IMR-90 (cell line): Measurements from ENCODE around the gene CD2. TPM values are rescaled to one million over a fixed set of nuclear protein-coding genes. Genes with fewer than 3 reads are reported as not detected.

Source experiments
- ATAC-seq: fragments of 200-7000 bp; cut with Tn5 transposase; 2 replicates; pipeline ENCODE4 v1.9.1; 2020; ENCODE audit warnings: low read depth, mild to moderate bottlenecking, moderate library complexity
- BruUV-seq: library from RNA; stranded (reverse); fragments of 400-500 nt; replicated peaks from 2 replicates; lab custom pipeline; 2021; lab: Mats Ljungman, UMichigan
- CTCF ChIA-PET: fragments of 300-600 bp; formaldehyde crosslinking; extraction: SDS; loops from one replicate; lab custom pipeline; 2021; ENCODE audit warnings: antibody characterized with exemption; lab: Yijun Ruan, JAX
- POLR2A ChIA-PET: fragments of 300-600 bp; sonication (Branson Sonifier 250); formaldehyde crosslinking; loops from one replicate; lab custom pipeline; 2022; ENCODE audit warnings: antibody characterized with exemption; ENCODE audit not compliant: unreplicated experiment; lab: Charles Lee
- DNase-seq: peaks from one replicate; pipeline ENCODE4 v3.0.0; 2013
- H2AFZ ChIP-seq: replicated peaks from 2 replicates; pipeline ENCODE3; 2013; ENCODE audit warnings: low read length, mild to moderate bottlenecking; ENCODE audit not compliant: poor library complexity
- H2AK5ac ChIP-seq: 2 replicates; pipeline ENCODE4 v1.6.1; 2013; ENCODE audit warnings: low read depth, low read length, inconsistent platforms
- H2AK9ac ChIP-seq: replicated peaks from 2 replicates; pipeline ENCODE3; 2013; ENCODE audit warnings: mild to moderate bottlenecking, low read depth, low read length, moderate library complexity; ENCODE audit not compliant: poor library complexity
- H2BK120ac ChIP-seq: 2 replicates; pipeline ENCODE4 v1.6.1; 2013; ENCODE audit warnings: low read depth, low read length, inconsistent platforms
- H2BK15ac ChIP-seq: 3 replicates; pipeline ENCODE4 v1.6.1; 2013; ENCODE audit warnings: low read depth, low read length, inconsistent platforms
- H2BK20ac ChIP-seq: 2 replicates; pipeline ENCODE4 v1.6.1; 2013; ENCODE audit warnings: low read depth, mild to moderate bottlenecking, inconsistent platforms, low read length, moderate library complexity
- H2BK5ac ChIP-seq: 2 replicates; pipeline ENCODE4 v1.6.1; 2013; ENCODE audit warnings: mild to moderate bottlenecking, low read depth, low read length, inconsistent platforms; ENCODE audit not compliant: poor library complexity, severe bottlenecking
- H3K14ac ChIP-seq: replicated peaks from 2 replicates; pipeline ENCODE4 v1.6.1; 2013; ENCODE audit warnings: low read depth, low read length, inconsistent platforms
- H3K18ac ChIP-seq: 2 replicates; pipeline ENCODE4 v1.6.1; 2013; ENCODE audit warnings: low read depth, low read length, control low read depth
- H3K23ac ChIP-seq: 2 replicates; pipeline ENCODE4 v1.6.1; 2013; ENCODE audit warnings: low read depth, low read length, inconsistent platforms
- H3K27ac ChIP-seq: 2 replicates; pipeline ENCODE4 v1.5.1; 2013; ENCODE audit warnings: mild to moderate bottlenecking, control low read depth, low read length; ENCODE audit not compliant: insufficient read depth
- H3K27me3 ChIP-seq: 2 replicates; pipeline ENCODE4 v1.6.1; 2013; ENCODE audit warnings: low read length; ENCODE audit not compliant: control insufficient read depth, insufficient read depth
- H3K36me3 ChIP-seq: 2 replicates; pipeline ENCODE4 v1.6.1; 2013; ENCODE audit warnings: low read length, mixed read lengths; ENCODE audit not compliant: control insufficient read depth, insufficient read depth
- H3K4ac ChIP-seq: 2 replicates; pipeline ENCODE4 v1.6.1; 2013; ENCODE audit warnings: low read depth, low read length, inconsistent platforms
- H3K4me1 ChIP-seq: 2 replicates; pipeline ENCODE4 v1.6.1; 2013; ENCODE audit warnings: low read length, mixed read lengths; ENCODE audit not compliant: control insufficient read depth, insufficient read depth
- H3K4me2 ChIP-seq: 2 replicates; pipeline ENCODE4 v1.6.1; 2013; ENCODE audit warnings: low read depth, mild to moderate bottlenecking, control low read depth, low read length, moderate library complexity
- H3K4me3 ChIP-seq: 2 replicates; pipeline ENCODE4 v1.5.1; 2013; ENCODE audit warnings: low read depth, mild to moderate bottlenecking, control low read depth, low read length, moderate library complexity; ENCODE audit not compliant: insufficient read depth
- H3K56ac ChIP-seq: 2 replicates; pipeline ENCODE4 v1.6.1; 2013; ENCODE audit warnings: low read length, inconsistent platforms; ENCODE audit not compliant: insufficient read depth; ENCODE audit errors: extremely low read depth
- H3K79me1 ChIP-seq, 2 experiments: 2 replicates each; pipeline ENCODE4 v1.6.1; 2013; ENCODE audit warnings: low read length in 2 of 2, inconsistent platforms in 1 of 2, low read depth in 1 of 2
- H3K9ac ChIP-seq: 2 replicates; pipeline ENCODE4 v1.6.1; 2013; ENCODE audit warnings: low read depth, low read length, control low read depth
- H3K9me1 ChIP-seq: 2 replicates; pipeline ENCODE4 v1.6.1; 2013; ENCODE audit warnings: low read length, inconsistent platforms; ENCODE audit not compliant: insufficient read depth
- H3K9me3 ChIP-seq: 2 replicates; pipeline ENCODE4 v1.6.1; 2013; ENCODE audit warnings: low read length; ENCODE audit not compliant: control insufficient read depth, insufficient read depth
- H4K20me1 ChIP-seq: 2 replicates; pipeline ENCODE4 v1.6.1; 2013; ENCODE audit warnings: low read length, inconsistent platforms; ENCODE audit not compliant: insufficient read depth
- H4K5ac ChIP-seq: 2 replicates; pipeline ENCODE4 v1.6.1; 2013; ENCODE audit warnings: mild to moderate bottlenecking, low read depth, low read length, control low read depth
- H4K8ac ChIP-seq, 2 experiments: 2 replicates each; pipeline ENCODE4 v1.6.1; 2013; ENCODE audit warnings: low read depth in 2 of 2, low read length in 2 of 2, control low read depth in 1 of 2, inconsistent platforms in 1 of 2
- H4K91ac ChIP-seq: 2 replicates; pipeline ENCODE4 v1.6.1; 2013; ENCODE audit warnings: low read depth, low read length, inconsistent platforms; ENCODE audit not compliant: insufficient read depth
- BHLHE40 ChIP-seq: fragments of 150-350 bp; IDR thresholded peaks from 2 replicates; pipeline ENCODE4 v1.6.1; 2016; ENCODE audit warnings: mild to moderate bottlenecking, low read depth, low read length
- CEBPB ChIP-seq: IDR thresholded peaks from 2 replicates; pipeline ENCODE4 v1.6.1; 2012; ENCODE audit warnings: low read depth, low read length, improper control_type of control experiment
- CHD1 ChIP-seq: IDR thresholded peaks from 2 replicates; pipeline ENCODE4 v1.6.1; 2012; ENCODE audit warnings: low read depth, low read length, improper control_type of control experiment
- MAFK ChIP-seq: IDR thresholded peaks from 2 replicates; pipeline ENCODE4 v1.6.1; 2012; ENCODE audit warnings: low read depth, low read length, improper control_type of control experiment
- MAZ ChIP-seq: IDR thresholded peaks from 2 replicates; pipeline ENCODE4 v1.6.1; 2012; ENCODE audit warnings: low read depth, mild to moderate bottlenecking, low read length, improper control_type of control experiment, moderate library complexity, borderline replicate concordance
- MXI1 ChIP-seq: IDR thresholded peaks from 2 replicates; pipeline ENCODE4 v1.6.1; 2012; ENCODE audit warnings: low read depth, mild to moderate bottlenecking, low read length, moderate library complexity, borderline replicate concordance
- NFE2L2 ChIP-seq: fragments of 150-350 bp; IDR thresholded peaks from 2 replicates; pipeline ENCODE4 v1.6.1; 2016; ENCODE audit warnings: low read depth, mild to moderate bottlenecking, low read length
- RAD21 ChIP-seq: IDR thresholded peaks from 2 replicates; pipeline ENCODE4 v1.6.1; 2012; ENCODE audit warnings: low read length, improper control_type of control experiment
- RCOR1 ChIP-seq: IDR thresholded peaks from 2 replicates; pipeline ENCODE4 v1.6.1; 2012; ENCODE audit warnings: mild to moderate bottlenecking, low read length, improper control_type of control experiment; ENCODE audit not compliant: insufficient replicate concordance
- RFX5 ChIP-seq: IDR thresholded peaks from 2 replicates; pipeline ENCODE4 v1.8.0; 2012; ENCODE audit warnings: low read depth, mild to moderate bottlenecking, low read length, moderate library complexity
- SMC3 ChIP-seq: fragments of 150-350 bp; IDR thresholded peaks from 2 replicates; pipeline ENCODE4 v1.6.1; 2016; ENCODE audit warnings: low read depth, mild to moderate bottlenecking, antibody characterized with exemption, low read length, moderate library complexity
- WGBS, 2 experiments: methylation state at CpG; one replicate each; pipeline versions ENCODE4 v1.1.5 to v1.1.7; 2013; ENCODE audit warnings: missing lambda C conversion rate in 2 of 2; ENCODE audit not compliant: insufficient read length in 1 of 2; ENCODE audit errors: extremely low coverage in 2 of 2; 5-methylcytosine and 5-hydroxymethylcytosine counted together
- dilution Hi-C: fragments of 300-500 bp; cut with HindIII; formaldehyde crosslinking; loops from one replicate; pipeline ENCODE4 v1.14.3; 2018; ENCODE audit warnings: low sequenced_read_pairs; ENCODE audit not compliant: unreplicated experiment
- in situ Hi-C: fragments of 300-500 bp; cut with MboI; formaldehyde crosslinking; loops from 3 replicates; pipeline ENCODE4 v1.14.3; 2019; ENCODE audit warnings: low sequenced_read_pairs, inconsistent platforms, mixed read lengths
- intact Hi-C: fragments of 100-400 bp; cut with micrococcal nuclease; formaldehyde crosslinking; loops from 2 replicates; pipeline ENCODE4 v1.10.0; 2022
- polyA plus RNA-seq, 3 experiments: library from polyadenylated mRNA; depleted of rRNA; stranded (reverse); fragments of >200 nt; gene quantifications; 2 replicates each; pipeline ENCODE4 v1.2.3, GENCODE V29; 2012; ENCODE audit warnings: low replicate concordance in 1 of 3
- total RNA-seq: library from RNA; depleted of rRNA; stranded (reverse); fragments of >200 nt; gene quantifications from 2 replicates; pipeline ENCODE4 v1.2.3, GENCODE V29; 2012
- TF ChIP-seq, protein P1 (sequence below): conservative IDR thresholded peaks from 2 replicates; pipeline ENCODE4 v1.5.1; 2012; ENCODE audit warnings: mild to moderate bottlenecking, low read depth, low read length, improper control_type of control experiment
- TF ChIP-seq, protein P2 (sequence below): fragments of 150-350 bp; IDR thresholded peaks from 2 replicates; pipeline ENCODE4 v1.6.1; 2017; ENCODE audit warnings: mild to moderate bottlenecking, antibody characterized with exemption, low read length, low read depth
- TF ChIP-seq, protein P3 (sequence below): fragments of 150-350 bp; IDR thresholded peaks from 2 replicates; pipeline ENCODE4 v1.6.1; 2016; ENCODE audit warnings: low read depth, mild to moderate bottlenecking, low read length, moderate library complexity, borderline replicate concordance

CD2 gene
- total and polyA plus RNA-seq, 2 of the 4 experiments (the other 2 are of a cell fraction), result not detected

DNA sequence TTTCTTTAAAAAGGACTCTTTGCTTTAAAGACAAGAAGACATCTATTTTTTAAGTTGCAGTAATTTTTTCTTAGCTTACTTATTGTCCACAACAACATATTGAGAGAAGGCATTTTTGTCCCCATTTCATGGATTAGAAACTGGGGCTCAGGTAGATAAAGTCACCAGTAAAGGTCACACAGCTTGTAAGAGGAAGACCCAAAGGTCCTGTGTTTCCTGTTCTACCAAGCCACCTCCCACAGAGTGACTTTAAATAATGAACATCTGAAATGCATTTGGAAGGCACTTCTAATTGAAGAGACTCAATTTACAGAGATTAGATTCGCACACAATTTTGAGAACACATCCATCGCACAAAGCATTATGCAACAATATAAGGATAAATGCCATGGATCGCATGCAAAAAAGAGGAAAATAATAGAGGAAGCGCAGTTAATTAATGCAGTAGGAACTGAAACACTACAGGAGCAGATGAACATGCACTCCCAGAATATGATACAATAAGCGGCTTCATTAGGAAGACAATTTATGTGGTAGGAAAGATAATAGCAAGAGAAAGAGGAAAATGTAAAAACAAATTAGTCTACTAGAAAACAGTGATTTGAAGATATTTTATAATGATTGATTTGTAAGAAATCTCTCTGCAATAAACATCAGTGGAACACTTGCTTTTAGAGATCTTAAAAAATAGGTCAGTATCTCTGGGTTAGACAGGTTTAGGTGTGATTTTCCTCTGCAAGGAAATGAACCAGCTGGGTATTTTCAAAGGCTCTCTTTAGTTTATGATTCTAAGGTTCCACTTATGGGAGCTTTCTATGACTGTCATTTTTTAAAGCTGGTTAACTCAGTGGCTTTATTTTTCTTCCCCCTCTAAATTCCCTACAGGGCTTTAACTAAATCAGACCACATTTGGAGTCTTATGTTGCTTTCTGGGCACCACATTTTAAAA, 27.1 kb upstream of the CD2 start:
- no peak overlapping the region for H4K8ac ChIP-seq
- H2BK20ac ChIP-seq, result no peak overlapping the region
- no peak overlapping the region for H4K5ac ChIP-seq
- no peak overlapping the region for H3K23ac ChIP-seq
- H3K9me3 ChIP-seq, result no peaks in the 10 kb centered on the region
- H2AFZ ChIP-seq, result no peak overlapping the region
- in situ Hi-C loops, result loop anchor here (25.0 kb wide), 1 partner anchor 560 kb away; no protein-coding TSS in a partner anchor
- DNase-seq (no peak), ATAC-seq (no peak)
- no peaks in the 10 kb centered on the region for H3K79me1 ChIP-seq
- no peak overlapping the region for H3K56ac ChIP-seq
- no CpG with 5 or more reads among the region's 5 CpGs for WGBS, 2 experiments
- no peaks in the 10 kb centered on the region for H3K4me1 ChIP-seq
- dilution Hi-C loops, result no loop called here
- no peak overlapping the region for H4K91ac ChIP-seq
- H2BK5ac ChIP-seq, result no peak overlapping the region
- H3K9ac ChIP-seq, result no peak overlapping the region
- no peak overlapping the region for H3K14ac ChIP-seq
- H4K20me1 ChIP-seq, result no peaks in the 10 kb centered on the region
- no peaks in the 10 kb centered on the region for H3K36me3 ChIP-seq
- POLR2A ChIA-PET, result no interaction called here
- intact Hi-C loops, result no loop called here
- H2AK9ac ChIP-seq, result no peak overlapping the region
- H2BK15ac ChIP-seq, result no peak overlapping the region
- H3K27ac ChIP-seq, result no peak overlapping the region
- CTCF ChIA-PET, result no interaction called here
- H3K4me3 ChIP-seq, result no peak overlapping the region
- BruUV-seq, result no TSS peak
- H3K4me2 ChIP-seq, result no peak overlapping the region
- no peak overlapping the region for H2BK120ac ChIP-seq
- peaks cover 1% of the 10 kb centered on the region; the same call in 1 of the 2 replicates for H3K27me3 ChIP-seq
- no peak overlapping the region for H2AK5ac ChIP-seq
- H3K4ac ChIP-seq, result no peak overlapping the region
- H3K18ac ChIP-seq, result no peak overlapping the region
- H3K9me1 ChIP-seq, result no peaks in the 10 kb centered on the region
- TF ChIP-seq RCOR1 (no peak), RFX5 (no peak), BHLHE40 (no peak), SMC3 (no peak), MXI1 (no peak), MAFK (no peak), MAZ (no peak), RAD21 (no peak), CHD1 (no peak), CEBPB (no peak), NFE2L2 (no peak)
- TF ChIP-seq, protein P1, sequence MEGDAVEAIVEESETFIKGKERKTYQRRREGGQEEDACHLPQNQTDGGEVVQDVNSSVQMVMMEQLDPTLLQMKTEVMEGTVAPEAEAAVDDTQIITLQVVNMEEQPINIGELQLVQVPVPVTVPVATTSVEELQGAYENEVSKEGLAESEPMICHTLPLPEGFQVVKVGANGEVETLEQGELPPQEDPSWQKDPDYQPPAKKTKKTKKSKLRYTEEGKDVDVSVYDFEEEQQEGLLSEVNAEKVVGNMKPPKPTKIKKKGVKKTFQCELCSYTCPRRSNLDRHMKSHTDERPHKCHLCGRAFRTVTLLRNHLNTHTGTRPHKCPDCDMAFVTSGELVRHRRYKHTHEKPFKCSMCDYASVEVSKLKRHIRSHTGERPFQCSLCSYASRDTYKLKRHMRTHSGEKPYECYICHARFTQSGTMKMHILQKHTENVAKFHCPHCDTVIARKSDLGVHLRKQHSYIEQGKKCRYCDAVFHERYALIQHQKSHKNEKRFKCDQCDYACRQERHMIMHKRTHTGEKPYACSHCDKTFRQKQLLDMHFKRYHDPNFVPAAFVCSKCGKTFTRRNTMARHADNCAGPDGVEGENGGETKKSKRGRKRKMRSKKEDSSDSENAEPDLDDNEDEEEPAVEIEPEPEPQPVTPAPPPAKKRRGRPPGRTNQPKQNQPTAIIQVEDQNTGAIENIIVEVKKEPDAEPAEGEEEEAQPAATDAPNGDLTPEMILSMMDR, result no peak
- TF ChIP-seq, protein P2, sequence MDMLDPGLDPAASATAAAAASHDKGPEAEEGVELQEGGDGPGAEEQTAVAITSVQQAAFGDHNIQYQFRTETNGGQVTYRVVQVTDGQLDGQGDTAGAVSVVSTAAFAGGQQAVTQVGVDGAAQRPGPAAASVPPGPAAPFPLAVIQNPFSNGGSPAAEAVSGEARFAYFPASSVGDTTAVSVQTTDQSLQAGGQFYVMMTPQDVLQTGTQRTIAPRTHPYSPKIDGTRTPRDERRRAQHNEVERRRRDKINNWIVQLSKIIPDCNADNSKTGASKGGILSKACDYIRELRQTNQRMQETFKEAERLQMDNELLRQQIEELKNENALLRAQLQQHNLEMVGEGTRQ, result no peak
- TF ChIP-seq, protein P3, sequence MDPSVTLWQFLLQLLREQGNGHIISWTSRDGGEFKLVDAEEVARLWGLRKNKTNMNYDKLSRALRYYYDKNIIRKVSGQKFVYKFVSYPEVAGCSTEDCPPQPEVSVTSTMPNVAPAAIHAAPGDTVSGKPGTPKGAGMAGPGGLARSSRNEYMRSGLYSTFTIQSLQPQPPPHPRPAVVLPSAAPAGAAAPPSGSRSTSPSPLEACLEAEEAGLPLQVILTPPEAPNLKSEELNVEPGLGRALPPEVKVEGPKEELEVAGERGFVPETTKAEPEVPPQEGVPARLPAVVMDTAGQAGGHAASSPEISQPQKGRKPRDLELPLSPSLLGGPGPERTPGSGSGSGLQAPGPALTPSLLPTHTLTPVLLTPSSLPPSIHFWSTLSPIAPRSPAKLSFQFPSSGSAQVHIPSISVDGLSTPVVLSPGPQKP, result no peak
